ENCODE measurements around the gene PPARG.

DNA sequence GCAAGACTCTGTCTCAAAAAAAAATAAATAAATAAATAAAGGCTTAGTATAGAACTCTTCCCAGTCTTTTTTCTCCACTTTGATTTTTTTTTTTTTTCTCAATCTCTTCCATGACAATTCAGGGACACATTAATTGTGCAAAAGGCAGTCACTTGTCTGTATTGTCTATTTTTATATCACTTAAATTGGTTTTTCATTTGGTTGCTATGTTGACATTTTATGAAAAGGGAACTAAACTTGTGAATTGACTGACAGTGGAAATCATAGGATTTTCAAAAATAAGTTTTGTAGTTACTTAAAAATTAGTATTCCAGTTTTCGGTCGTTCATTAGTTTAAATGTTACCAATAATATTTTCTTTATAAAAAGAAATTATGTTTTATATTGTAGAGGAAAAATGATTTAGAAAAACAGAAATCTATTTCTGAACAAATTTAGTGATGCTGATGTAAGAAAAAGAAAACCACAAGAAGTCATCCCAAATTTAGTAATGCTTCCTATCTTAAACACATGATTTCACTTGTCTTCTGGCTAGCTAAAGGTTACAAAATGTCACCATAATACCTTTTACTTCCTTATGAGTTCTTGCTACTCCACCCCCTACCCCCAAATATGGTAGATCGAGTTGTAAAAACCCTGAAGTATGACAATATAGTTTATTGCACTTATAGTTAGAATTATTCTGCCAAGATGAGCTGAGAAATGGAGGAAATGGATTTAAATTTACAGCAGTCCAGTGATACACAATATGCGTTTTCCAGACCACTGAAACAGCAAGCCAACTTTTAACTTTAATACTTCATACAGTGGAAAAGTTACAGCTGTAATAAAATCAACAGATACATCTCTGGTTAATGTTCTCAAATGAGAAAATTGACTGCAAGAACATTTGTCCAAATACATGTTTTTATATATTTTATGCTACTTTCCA is 37.0 kb downstream of the PPARG start:
- TF ChIP-seq, protein P1, sequence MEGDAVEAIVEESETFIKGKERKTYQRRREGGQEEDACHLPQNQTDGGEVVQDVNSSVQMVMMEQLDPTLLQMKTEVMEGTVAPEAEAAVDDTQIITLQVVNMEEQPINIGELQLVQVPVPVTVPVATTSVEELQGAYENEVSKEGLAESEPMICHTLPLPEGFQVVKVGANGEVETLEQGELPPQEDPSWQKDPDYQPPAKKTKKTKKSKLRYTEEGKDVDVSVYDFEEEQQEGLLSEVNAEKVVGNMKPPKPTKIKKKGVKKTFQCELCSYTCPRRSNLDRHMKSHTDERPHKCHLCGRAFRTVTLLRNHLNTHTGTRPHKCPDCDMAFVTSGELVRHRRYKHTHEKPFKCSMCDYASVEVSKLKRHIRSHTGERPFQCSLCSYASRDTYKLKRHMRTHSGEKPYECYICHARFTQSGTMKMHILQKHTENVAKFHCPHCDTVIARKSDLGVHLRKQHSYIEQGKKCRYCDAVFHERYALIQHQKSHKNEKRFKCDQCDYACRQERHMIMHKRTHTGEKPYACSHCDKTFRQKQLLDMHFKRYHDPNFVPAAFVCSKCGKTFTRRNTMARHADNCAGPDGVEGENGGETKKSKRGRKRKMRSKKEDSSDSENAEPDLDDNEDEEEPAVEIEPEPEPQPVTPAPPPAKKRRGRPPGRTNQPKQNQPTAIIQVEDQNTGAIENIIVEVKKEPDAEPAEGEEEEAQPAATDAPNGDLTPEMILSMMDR (IDR thresholded peaks at IDR 0.05), result no peak
- TF ChIP-seq POLR2A (IDR thresholded peaks at IDR 0.05), result no peak

Data from vagina (tissue), 2 donors.